A549 treated with AZD2906 at 1 μM for 4 hours (cell line): Measurements from ENCODE around the gene ALKBH8. TPM values are rescaled to one million over a fixed set of nuclear protein-coding genes. Genes with fewer than 3 reads are reported as not detected.

Source experiments
- total RNA-seq: library from RNA; stranded (reverse); fragments of 200-300 nt; extraction: Qiagen RNA extraction; gene quantifications from 5 replicates; pipeline ENCODE4 v1.2.3, GENCODE V29; 2022

The ALKBH8 gene
- 5.6 to 9.0 TPM (median 6.0 TPM) in 5 replicates for total RNA-seq

GRCh38 chr11:107565219-107565937, at the start of gene ALKBH8:
ALKBH8 (minus strand) TSS chr11:107565735; CDS start chr11:107560893, 4,842 bp downstream.

GRCh38 chr11:107590460-107591377, 25.2 kb upstream of the ALKBH8 start, which contains the start of gene ELMOD1:
ELMOD1 (plus strand) TSS chr11:107591147; CDS start chr11:107618190, 27,043 bp downstream.

GRCh38 chr11:107457558-107458271, 107.8 kb downstream of the ALKBH8 start, which contains the start of gene CWF19L2:
CWF19L2 (minus strand) TSS chr11:107457825; CDS start chr11:107457816, 9 bp downstream.

Other genes with a start within 250 kb of the ALKBH8 start
- 3.3 to 4.3 TPM (median 3.5 TPM) in 5 replicates for gene CWF19L2, start 107.9 kb downstream of the ALKBH8 start, total RNA-seq
- gene ELMOD1, start 25.4 kb upstream of the ALKBH8 start, total RNA-seq, result 0.10 to 0.25 TPM (median 0.21 TPM) in 5 replicates
- 1.1 to 2.5 TPM (median 1.6 TPM) in 5 replicates for gene SLN, start 146.3 kb upstream of the ALKBH8 start, total RNA-seq